Memory B cell (primary cell): ENCODE results near the gene PARP14.
"Not testable (repeated sequence)": the region's sequence is repeated elsewhere in the genome, so short reads cannot be mapped to it uniquely, and the experiment has no call there.

Source experiments
- ATAC-seq: fragments of 150-1000 bp; cut with Tn5 transposase; 2 replicates; pipeline ENCODE4 v1.10.0; 2021; ENCODE audit warnings: low read depth, mild to moderate bottlenecking, moderate library complexity
- DNase-seq, 2 donors: peaks; one replicate each; pipeline ENCODE4 v3.0.0; 2022; ENCODE audit warnings: low spot score in 2 of 2
- H3K27ac Mint-ChIP-seq: one replicate; pipeline ENCODE4 v1.8.0; 2022; ENCODE audit warnings: mild to moderate bottlenecking, moderate library complexity, mixed read lengths
- H3K27me3 Mint-ChIP-seq: one replicate; pipeline ENCODE4 v1.8.0; 2022; ENCODE audit warnings: mixed read lengths
- H3K36me3 Mint-ChIP-seq: one replicate; pipeline ENCODE4 v1.8.0; 2022; ENCODE audit warnings: mild to moderate bottlenecking, mixed read lengths
- H3K4me1 Mint-ChIP-seq: one replicate; pipeline ENCODE4 v1.8.0; 2022; ENCODE audit warnings: mixed read lengths
- H3K4me3 Mint-ChIP-seq: one replicate; pipeline ENCODE4 v1.8.0; 2022; ENCODE audit warnings: mild to moderate bottlenecking, moderate library complexity, mixed read lengths
- H3K9me3 Mint-ChIP-seq: one replicate; pipeline ENCODE4 v1.8.0; 2022; ENCODE audit warnings: mixed read lengths

Gene PARP14

DNA sequence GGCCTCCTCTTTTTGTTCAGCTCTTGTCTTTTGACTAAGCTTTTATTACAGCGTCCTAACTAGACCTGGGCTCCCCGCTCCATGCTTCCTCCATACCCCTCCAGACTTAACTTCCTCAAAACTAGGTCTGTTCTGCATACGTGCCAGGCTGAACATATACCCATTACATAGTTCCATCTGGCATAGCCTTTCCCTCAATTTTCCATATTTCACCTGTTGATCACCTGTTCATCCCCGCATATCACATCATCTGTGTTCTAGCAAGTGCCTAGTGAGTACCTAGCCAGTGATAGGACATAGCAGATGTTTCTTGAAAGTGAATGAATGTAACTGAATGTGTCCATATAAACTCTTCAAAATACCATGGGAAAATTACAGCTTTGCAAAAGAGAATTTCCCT lies 36.0 kb downstream of the PARP14 start:
- Mint-ChIP-seq H3K36me3 (peaks cover 52% of the 10 kb centered on the region), H3K4me3 (no peak overlapping the region), H3K4me1 (peaks cover 9% of the 10 kb centered on the region), H3K27ac (peak overlapping the region; percentile 46), H3K9me3 (no peaks in the 10 kb centered on the region), H3K27me3 (no peaks in the 10 kb centered on the region)
- DNase-seq (no peak), ATAC-seq (no peak)

DNA sequence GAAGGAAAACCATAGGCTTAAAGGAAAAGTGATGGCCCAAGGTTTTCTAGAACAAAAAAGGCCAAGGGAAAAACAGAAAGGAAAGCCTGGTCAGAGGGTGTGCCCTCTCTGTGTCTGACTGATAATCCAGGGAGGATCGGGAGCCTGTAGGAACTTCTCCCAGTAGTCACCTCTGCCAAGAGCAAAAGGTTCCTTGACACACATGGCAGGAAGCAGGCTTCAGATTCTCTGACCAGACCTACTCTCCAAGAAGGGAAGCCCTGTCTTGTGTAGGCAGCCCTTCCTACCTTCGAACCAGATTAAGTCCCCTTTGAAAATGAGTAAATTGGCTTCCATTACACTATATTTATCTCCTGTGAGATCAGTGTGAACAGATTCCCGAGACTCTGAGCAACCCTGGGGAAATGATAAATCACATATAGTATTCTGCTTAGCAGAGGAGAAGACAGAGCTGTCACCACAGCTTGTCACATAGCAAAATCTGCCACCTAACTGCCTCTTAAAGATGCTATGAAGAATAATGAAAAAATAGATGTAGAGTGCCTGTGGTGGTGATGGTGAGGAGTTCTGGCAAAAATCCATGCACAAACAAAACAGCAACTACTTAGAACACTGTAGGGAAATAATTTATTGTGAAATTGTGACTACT lies 38.8 kb downstream of the PARP14 start:
- no peak for DNase-seq
- Mint-ChIP-seq H3K27me3 (no peaks in the 10 kb centered on the region), H3K9me3 (no peaks in the 10 kb centered on the region), H3K36me3 (peaks cover 44% of the 10 kb centered on the region), H3K4me1 (peaks cover 8% of the 10 kb centered on the region), H3K4me3 (no peak overlapping the region), H3K27ac (peak overlapping the region; percentile 81)
- no peak for ATAC-seq

DNA sequence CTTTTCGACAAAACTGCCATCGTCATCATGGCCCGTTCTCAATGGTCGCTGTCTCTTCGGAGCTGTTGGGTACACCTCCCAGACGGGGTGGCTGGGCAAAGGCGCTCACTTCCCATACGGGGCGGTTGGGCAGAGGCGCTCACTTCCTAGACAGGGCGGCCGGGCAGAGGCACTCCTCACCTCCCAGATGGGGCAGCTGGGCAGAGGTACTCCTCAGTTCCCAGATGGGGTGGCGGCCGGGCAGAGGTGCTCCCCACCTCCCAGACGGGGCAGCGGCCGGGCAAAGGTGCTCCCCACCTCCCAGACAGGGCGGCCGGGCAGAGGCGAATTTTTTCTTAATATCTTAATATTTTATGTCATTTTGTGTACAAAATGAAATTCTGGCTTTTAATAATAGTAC lies 44.5 kb downstream of the PARP14 start:
- no peak for ATAC-seq
- peaks cover 4% of the 10 kb centered on the region for H3K9me3 Mint-ChIP-seq
- no peaks in the 10 kb centered on the region for H3K27me3 Mint-ChIP-seq
- no peak overlapping the region for H3K27ac Mint-ChIP-seq
- DNase-seq, result no peak
- H3K4me3 Mint-ChIP-seq, result no peak overlapping the region
- H3K36me3 Mint-ChIP-seq, result peaks cover 42% of the 10 kb centered on the region
- peaks cover 4% of the 10 kb centered on the region for H3K4me1 Mint-ChIP-seq

DNA sequence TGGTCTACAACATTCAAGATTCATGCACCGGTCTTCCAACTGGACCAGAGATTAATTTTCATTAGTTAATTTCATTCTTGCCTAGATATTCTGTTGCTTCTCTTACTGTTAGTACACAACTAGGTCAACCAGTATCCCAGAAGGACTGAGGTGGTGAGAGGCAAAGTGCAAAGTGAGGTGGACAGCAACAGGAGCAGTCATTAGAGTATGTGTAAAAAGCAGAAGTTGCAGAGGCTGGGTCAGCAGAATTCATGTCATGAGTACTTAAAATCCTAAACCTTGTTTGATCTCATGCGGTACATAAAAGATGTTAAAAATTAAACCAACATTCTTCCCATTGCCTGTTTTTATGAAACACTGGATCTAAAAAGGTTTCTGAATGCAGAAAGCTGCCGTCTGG lies 46.7 kb downstream of the PARP14 start:
- Mint-ChIP-seq H3K27me3 (no peaks in the 10 kb centered on the region), H3K27ac (peak overlapping the region; percentile 24), H3K4me3 (no peak overlapping the region), H3K4me1 (no peaks in the 10 kb centered on the region), H3K36me3 (peaks cover 41% of the 10 kb centered on the region), H3K9me3 (peaks cover 4% of the 10 kb centered on the region)
- ATAC-seq (no peak), DNase-seq (no peak)

DNA sequence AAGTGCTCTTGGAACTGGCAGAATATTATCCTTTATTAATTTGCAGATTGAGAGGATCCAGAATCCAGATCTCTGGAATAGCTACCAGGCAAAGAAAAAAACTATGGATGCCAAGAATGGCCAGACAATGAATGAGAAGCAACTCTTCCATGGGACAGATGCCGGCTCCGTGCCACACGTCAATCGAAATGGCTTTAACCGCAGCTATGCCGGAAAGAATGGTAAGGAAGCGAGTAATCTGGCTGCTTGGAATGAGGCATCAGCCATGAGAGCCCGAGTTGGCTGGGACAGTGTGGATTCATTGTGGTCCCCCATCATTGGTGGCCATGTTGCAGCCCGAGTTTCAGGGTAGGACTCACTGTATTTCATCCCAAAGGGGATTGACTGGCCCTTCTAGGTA lies 47.1 kb downstream of the PARP14 start:
- no peak for ATAC-seq
- no peak for DNase-seq
- H3K36me3 Mint-ChIP-seq, result peaks cover 39% of the 10 kb centered on the region
- H3K27me3 Mint-ChIP-seq, result no peaks in the 10 kb centered on the region
- H3K27ac Mint-ChIP-seq, result peak overlapping the region; percentile 24
- H3K4me3 Mint-ChIP-seq, result no peak overlapping the region
- H3K9me3 Mint-ChIP-seq, result peaks cover 4% of the 10 kb centered on the region
- no peaks in the 10 kb centered on the region for H3K4me1 Mint-ChIP-seq

DNA sequence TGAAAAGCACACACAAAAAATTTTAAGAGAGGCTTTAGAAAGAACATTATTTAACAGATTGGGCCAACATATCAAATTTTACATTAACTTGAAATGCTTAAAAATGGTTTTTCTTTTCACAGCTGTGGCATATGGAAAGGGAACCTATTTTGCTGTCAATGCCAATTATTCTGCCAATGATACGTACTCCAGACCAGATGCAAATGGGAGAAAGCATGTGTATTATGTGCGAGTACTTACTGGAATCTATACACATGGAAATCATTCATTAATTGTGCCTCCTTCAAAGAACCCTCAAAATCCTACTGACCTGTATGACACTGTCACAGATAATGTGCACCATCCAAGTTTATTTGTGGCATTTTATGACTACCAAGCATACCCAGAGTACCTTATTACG lies 47.5 kb downstream of the PARP14 start:
- Mint-ChIP-seq H3K27me3 (no peaks in the 10 kb centered on the region), H3K27ac (no peak overlapping the region), H3K9me3 (peaks cover 4% of the 10 kb centered on the region), H3K36me3 (peaks cover 36% of the 10 kb centered on the region), H3K4me3 (no peak overlapping the region), H3K4me1 (no peaks in the 10 kb centered on the region)
- no peak for DNase-seq
- ATAC-seq, result no peak

DNA sequence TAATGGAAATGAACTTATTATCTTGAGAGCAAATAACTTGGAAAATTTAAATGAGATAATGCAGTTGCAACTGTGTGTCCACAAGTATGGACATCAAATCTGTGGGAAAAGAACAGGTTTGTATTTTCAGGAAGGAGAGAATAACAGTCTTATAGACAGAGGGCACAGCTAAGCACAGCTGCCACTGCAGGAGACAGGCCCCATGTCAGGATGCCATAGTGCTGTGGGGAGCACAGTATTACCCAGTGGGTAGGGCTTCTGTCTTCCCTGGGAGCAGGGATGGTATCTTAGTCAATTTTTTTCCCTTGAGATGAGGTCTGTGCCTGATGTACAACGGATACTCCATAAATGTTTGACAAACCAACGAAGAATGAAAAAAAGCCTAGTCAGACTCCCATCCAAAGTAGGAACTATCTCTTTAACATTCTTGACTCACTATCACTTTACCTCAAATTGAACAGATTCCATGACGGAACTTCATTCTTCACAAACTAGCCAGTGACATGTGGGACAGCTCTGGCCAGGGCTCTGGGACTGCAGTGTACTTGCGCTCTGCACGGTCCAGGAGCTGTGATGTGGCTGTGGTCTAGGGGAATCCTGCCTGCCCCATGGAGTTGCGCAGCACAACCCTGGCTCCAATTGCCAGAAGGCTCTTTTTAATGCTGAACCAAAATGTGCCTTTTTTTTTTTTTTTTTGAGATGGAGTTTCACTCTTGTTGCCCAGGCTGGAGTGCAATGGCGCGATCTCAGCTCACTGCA lies 48.3 kb downstream of the PARP14 start:
- no peaks in the 10 kb centered on the region for H3K27me3 Mint-ChIP-seq
- ATAC-seq (no peak), DNase-seq (no peak)
- no peaks in the 10 kb centered on the region for H3K4me1 Mint-ChIP-seq
- H3K9me3 Mint-ChIP-seq, result peaks cover 5% of the 10 kb centered on the region
- no peak overlapping the region for H3K4me3 Mint-ChIP-seq
- H3K36me3 Mint-ChIP-seq, result peaks cover 36% of the 10 kb centered on the region
- no peak overlapping the region for H3K27ac Mint-ChIP-seq

DNA sequence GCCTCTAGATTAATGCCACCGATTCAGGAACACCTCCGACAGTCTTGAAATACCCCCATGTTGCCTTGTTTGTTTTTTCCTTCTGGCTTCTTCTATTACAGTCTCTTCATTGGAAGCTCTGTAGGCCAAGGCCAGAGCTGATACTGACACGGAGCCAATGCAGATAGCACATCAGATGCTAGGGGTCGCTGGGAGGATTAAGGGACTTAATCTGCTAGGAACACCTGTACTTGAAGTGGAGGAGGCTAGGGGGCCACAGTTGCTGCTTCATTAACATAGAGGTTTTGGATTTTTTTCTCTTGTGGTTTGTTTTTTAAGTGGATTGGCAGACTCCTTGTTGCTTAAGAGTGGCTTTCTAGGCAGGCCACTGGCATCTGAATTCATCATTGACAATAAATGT lies 49.6 kb downstream of the PARP14 start:
- Mint-ChIP-seq H3K9me3 (peaks cover 7% of the 10 kb centered on the region), H3K36me3 (peaks cover 34% of the 10 kb centered on the region), H3K4me1 (no peaks in the 10 kb centered on the region), H3K4me3 (no peak overlapping the region), H3K27ac (peak overlapping the region; percentile 64), H3K27me3 (no peaks in the 10 kb centered on the region)
- no peak for ATAC-seq
- DNase-seq, result no peak

DNA sequence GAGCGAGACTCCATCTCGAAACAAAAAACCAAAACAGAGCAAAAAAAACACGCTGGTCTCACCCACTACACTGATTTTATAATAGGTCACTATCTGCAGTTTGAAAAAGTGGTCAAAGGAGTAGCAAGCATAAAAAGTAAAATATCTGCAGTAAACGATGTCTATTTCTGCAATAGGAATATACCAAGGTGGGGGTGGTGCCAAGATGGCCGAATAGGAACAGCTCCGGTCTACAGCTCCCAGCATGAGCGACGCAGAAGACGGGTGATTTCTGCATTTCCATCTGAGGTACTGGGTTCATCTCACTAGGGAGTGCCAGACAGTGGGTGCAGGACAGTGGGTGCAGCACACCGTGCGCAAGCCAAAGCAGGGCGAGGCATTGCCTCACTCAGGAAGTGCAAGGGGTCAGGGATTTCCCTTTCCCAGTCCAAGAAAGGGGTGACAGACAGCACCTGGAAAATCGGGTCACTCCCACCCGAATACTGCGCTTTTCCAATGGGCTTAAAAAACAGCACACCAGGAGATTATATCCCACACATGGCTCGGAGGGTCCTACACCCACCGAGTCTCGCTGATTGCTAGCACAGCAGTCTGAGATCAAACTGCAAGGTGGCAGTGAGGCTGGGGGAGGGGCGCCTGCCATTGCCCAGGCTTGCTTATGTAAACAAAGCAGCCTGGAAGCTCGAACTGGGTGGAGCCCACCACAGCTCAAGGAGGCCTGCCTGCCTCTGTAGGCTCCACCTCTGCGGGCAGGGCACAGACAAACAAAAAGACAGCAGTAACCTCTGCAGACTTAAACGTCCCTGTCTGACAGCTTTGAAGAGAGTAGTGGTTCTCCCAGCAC lies 52.3 kb downstream of the PARP14 start:
- not testable (repeated sequence) for H3K4me1 Mint-ChIP-seq

DNA sequence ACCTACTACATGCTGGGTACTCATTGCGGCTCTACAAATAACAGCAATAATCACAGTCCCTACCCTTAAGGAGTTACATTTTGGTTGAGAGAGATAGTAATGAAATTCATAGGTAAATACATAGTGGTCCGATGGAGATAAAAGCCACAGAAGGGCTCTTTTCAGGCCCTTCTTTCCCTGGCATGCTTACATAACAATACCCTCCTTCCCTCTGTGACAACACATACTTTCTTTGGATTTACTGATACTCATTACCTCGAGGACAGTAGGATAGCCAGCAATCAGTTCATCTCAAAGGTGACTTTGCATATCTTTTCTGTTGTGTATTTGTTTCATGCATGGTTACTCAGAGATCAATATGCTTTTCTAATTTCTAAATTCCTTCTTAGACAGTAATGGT lies 58.5 kb downstream of the PARP14 start:
- peak overlapping the region; percentile 68 for H3K27ac Mint-ChIP-seq
- ATAC-seq, result no peak
- peaks cover 33% of the 10 kb centered on the region for H3K36me3 Mint-ChIP-seq
- no peak for DNase-seq
- H3K9me3 Mint-ChIP-seq, result no peaks in the 10 kb centered on the region
- no peaks in the 10 kb centered on the region for H3K27me3 Mint-ChIP-seq
- no peak overlapping the region for H3K4me3 Mint-ChIP-seq
- no peaks in the 10 kb centered on the region for H3K4me1 Mint-ChIP-seq

More for the DNA sequence above, 52.3 kb downstream of the PARP14 start:
- H3K4me3 Mint-ChIP-seq, DNase-seq, H3K27me3 Mint-ChIP-seq, H3K27ac Mint-ChIP-seq, ATAC-seq, H3K9me3 Mint-ChIP-seq: not testable (repeated sequence)
- H3K36me3 Mint-ChIP-seq, result peaks cover 24% of the 10 kb centered on the region

DNA sequence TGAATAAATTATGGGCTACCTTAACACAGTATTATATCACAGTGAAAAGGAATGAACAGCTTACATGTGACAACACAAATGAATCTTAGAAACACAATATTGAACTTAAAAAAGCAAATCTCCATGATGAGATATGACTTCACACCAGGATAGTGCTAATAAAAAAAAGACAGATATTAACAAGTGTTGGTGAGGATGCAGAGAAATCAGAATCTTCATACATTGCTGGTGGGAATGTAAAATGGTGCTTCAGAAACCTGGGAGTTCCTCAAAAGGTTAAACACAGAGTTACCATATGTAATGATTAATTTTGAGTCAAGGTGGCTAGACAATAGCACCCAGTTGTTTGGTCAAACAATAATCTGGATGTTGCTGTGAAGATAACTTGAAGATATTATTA lies 61.6 kb downstream of the PARP14 start:
- Mint-ChIP-seq H3K36me3 (peaks cover 39% of the 10 kb centered on the region), H3K4me1 (no peaks in the 10 kb centered on the region), H3K4me3 (no peak overlapping the region), H3K9me3 (no peaks in the 10 kb centered on the region), H3K27ac (no peak overlapping the region), H3K27me3 (no peaks in the 10 kb centered on the region)
- DNase-seq, result no peak
- no peak for ATAC-seq

DNA sequence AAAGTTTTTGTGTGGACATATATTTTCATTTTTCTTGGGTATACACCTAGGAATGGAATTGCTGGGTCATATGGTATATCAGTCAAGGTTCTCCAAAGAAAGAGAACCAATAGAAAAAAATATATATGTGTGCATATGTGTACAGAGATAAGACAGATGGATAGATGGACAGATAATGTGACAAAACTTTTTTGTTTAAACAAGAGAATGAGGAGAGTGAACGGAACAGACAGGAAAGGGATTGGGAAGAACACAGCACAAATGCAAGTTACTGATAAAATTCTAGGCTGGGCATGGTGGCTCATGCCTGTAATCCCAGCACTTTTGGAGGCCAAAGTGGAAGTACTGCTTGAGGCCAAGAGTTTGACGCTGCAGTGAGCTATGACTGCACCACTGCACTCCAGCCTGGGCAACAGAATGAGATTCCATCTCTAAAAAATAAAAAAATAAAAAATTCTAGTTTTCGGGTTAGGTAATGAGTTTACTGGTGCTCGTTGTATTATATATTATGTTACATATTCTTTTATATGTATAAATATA lies 63.0 kb downstream of the PARP14 start:
- DNase-seq (no peak), ATAC-seq (no peak)
- Mint-ChIP-seq H3K4me3 (no peak overlapping the region), H3K27ac (no peak overlapping the region), H3K9me3 (no peaks in the 10 kb centered on the region), H3K4me1 (no peaks in the 10 kb centered on the region), H3K36me3 (peaks cover 38% of the 10 kb centered on the region), H3K27me3 (no peaks in the 10 kb centered on the region)

DNA sequence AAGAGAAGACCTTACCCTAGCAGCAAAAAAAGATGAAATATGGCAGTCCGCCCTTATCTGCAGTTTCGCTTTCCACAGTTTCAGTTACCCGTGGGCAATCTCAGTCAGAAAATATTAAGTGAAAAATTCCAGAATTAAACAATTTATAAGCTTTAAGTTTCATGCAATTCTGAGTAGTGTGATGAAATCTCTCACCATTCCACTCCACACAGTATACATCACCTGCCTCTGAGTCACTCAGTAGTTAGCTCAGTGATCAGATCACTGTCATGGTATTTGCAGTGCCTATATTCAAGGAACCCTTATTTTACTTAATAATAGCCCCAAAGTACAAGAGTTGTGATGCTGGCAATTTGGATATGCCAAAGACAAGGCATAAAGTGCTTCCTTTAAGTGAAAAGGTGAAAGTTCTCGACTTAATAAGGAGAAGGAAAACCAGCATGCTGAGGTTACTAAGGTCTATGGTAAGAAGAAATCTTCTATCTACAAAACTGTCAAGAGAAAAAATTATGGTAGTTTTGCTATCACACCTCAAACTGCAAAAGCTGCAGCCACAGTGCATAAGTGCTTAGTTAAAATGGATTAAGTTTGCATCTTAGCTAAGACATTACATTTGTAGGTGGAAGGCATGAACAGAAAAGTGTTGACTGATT lies 64.9 kb downstream of the PARP14 start:
- no peaks in the 10 kb centered on the region for H3K27me3 Mint-ChIP-seq
- peaks cover 31% of the 10 kb centered on the region for H3K36me3 Mint-ChIP-seq
- no peaks in the 10 kb centered on the region for H3K4me1 Mint-ChIP-seq
- ATAC-seq, result no peak
- no peak overlapping the region for H3K27ac Mint-ChIP-seq
- no peak for DNase-seq
- H3K9me3 Mint-ChIP-seq, result no peaks in the 10 kb centered on the region
- H3K4me3 Mint-ChIP-seq, result no peak overlapping the region

DNA sequence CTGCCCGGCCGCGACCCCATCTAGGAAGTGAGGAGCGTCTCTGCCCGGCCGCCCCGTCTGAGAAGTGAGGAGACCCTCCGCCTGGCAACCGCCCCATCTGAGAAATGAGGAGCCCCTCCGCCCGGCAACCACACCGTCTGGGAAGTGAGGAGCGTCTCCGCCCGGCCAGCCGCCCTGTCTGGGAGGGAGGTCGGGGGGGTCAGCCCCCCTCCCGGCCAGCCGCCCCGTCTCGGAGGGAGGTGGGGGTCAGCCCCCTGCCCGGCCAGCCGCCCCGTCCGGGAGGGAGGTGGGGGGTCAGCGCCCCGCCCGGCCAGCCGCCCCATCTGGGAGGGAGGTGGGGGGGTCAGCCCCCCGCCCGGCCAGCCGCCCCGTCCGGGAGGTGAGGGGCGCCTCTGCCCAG lies 66.7 kb downstream of the PARP14 start:
- H3K9me3 Mint-ChIP-seq, H3K27ac Mint-ChIP-seq, ATAC-seq, H3K4me3 Mint-ChIP-seq, H3K4me1 Mint-ChIP-seq, H3K27me3 Mint-ChIP-seq, DNase-seq: not testable (repeated sequence)
- peaks cover 26% of the 10 kb centered on the region for H3K36me3 Mint-ChIP-seq
